G401 (cell line): ENCODE data around the gene ARHGEF3. TPM values are rescaled to one million over a fixed set of nuclear protein-coding genes. Genes with fewer than 3 reads are reported as not detected.
"Not testable (repeated sequence)": the region's sequence is repeated elsewhere in the genome, so short reads cannot be mapped to it uniquely, and the experiment has no call there.

ENCODE experiments used
- DNase-seq: peaks from one replicate; pipeline ENCODE4 v3.0.0-alpha.2; 2015; ENCODE audit warnings: low spot score
- in situ Hi-C: cut with HindIII; loops from 2 replicates; pipeline ENCODE4 v1.10.0; 2016; ENCODE audit warnings: low sequenced_read_pairs, mixed read lengths
- total RNA-seq: library from RNA; depleted of rRNA; stranded (reverse); fragments of >200 nt; shearing (Covaris generic); gene quantifications from 2 replicates; pipeline ENCODE4 v1.2.3, GENCODE V29; 2014; rRNA removed

ARHGEF3 gene
- total RNA-seq, 1 experiment from 2014 or later: 13.8 TPM

- in situ Hi-C loops: no loop called here
- DNase-seq: no peak
Observed at GRCh38 chr3:56694867-56695683, 106.7 kb downstream of the ARHGEF3 start.

- in situ Hi-C loops: no loop called here
- DNase-seq: no peak
Observed at GRCh38 chr3:56693750-56694149, 108.0 kb downstream of the ARHGEF3 start.

GRCh38 chr3:56692520-56693433 is 109.0 kb downstream of the ARHGEF3 start:
- in situ Hi-C loops, DNase-seq: not testable (repeated sequence)

GRCh38 chr3:56692001-56692365 is 109.8 kb downstream of the ARHGEF3 start:
- DNase-seq, in situ Hi-C loops: not testable (repeated sequence)

DNA sequence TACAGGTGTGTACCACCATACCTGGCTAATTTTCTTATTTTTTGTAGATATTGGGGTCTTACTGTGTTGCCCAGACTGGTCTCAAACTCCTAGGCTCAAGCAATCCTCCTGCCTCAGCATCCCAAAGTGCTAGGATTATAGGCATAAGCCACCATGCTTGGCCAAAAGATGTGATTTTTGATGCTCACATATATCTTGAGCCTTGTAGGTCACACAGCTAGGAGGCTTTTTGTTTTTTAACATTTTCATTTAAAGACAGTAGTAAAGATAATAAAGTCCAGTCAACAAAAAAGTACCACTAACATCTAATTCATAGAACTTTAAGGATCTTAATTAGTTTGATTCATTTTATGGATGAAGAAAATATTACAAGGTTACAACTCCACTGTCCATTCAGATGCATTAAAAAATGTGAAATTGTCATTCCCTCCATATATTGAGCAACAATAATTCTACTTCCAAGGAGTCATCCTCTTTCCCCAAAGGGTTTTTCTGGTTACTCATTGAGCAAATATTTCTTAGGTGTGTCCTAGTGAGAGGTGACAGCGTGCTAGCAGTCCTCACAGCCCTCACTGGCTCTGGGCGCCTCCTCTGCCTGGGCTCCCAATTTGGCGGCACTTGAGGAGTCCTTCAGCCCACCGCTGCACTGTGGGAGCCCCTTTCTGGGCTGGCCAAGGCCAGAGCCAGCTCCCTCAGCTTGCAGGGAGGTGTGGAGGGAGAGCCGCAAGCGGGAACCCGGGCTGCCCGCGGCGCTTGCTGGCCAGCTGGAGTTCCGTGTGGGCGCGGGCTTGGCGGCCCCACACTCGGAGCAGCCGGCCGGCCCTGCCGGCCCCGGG is 110.4 kb downstream of the ARHGEF3 start:
- in situ Hi-C loops: no loop called here

GRCh38 chr3:56689303-56689702 is 112.4 kb downstream of the ARHGEF3 start:
- DNase-seq: no peak
- in situ Hi-C loops: no loop called here

More for the DNA sequence above, 110.4 kb downstream of the ARHGEF3 start:
- no peak for DNase-seq

- in situ Hi-C loops: no loop called here
- no peak for DNase-seq
Observed at GRCh38 chr3:56688191-56688590, 113.6 kb downstream of the ARHGEF3 start.

DNA sequence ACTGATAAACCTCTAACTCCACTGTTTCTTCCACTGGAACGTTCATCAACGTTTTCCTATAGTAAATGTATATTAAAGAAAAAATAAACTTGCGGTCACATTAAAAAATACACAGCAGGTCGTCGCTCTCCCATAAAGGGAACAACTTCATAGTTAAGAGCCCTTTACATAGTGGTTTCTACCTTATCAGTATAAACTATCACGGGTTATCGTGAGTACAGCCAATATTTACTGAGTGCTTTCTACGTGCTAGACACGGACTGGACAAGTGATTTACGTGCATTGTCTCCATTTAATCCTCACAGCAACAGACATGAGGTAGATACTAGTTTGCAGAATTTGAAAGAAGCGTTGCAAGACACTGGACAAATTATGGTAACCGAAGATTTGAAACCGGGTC is 117.7 kb downstream of the ARHGEF3 start:
- DNase-seq: no peak
- in situ Hi-C loops: no loop called here

GRCh38 chr3:56683122-56683817 is 118.5 kb downstream of the ARHGEF3 start, which contains the start of gene TASOR:
Gene TASOR, minus strand, starts transcription at chr3:56683265. Its CDS starts 259 bp downstream, at chr3:56683006.
- peak; percentile 68 for DNase-seq
- in situ Hi-C loops: no loop called here

- in situ Hi-C loops: no loop called here
- DNase-seq: peak; percentile 83
Observed at GRCh38 chr3:56682462-56683121, 119.2 kb downstream of the ARHGEF3 start.

GRCh38 chr3:56681984-56682461 is 119.7 kb downstream of the ARHGEF3 start:
- DNase-seq: no peak
- in situ Hi-C loops: no loop called here

- no peak for DNase-seq
- in situ Hi-C loops: no loop called here
Observed at GRCh38 chr3:56680054-56680580, 121.6 kb downstream of the ARHGEF3 start.

Other genes with a start within 250 kb of the ARHGEF3 start
- 6.8 and 7.2 TPM in 2 replicates for gene CCDC66, start 244.8 kb downstream of the ARHGEF3 start, total RNA-seq
- 37.0 and 83.3 TPM in 2 replicates for gene TASOR, start 118.7 kb downstream of the ARHGEF3 start, total RNA-seq